ENCODE measurements around the gene COLEC12. TPM values are rescaled to one million over a fixed set of nuclear protein-coding genes. Genes with fewer than 3 reads are reported as not detected.

COLEC12 gene
- polyA plus RNA-seq, 4 donors, result 0.22 to 5.4 (median 2.0) TPM

DNA sequence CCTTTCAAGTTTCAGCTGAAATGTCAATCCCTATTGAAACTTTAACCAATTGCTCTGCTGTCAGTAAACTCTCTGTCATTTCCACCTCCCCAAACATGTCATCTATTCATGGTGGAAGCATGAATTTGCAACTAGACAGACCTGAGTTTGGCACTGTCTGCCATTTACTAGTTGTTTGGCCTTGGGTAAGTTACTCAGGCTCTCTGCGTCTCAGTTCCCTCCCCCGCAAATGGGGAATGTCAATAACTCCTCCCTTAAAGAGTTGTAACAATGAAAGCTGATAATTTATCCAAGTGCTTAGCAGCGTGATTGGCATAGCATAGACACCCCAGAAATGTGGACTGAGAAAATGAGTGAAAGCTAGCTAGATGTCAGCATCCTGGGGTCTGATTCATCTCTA is 159.4 kb downstream of the COLEC12 start:
- FAIRE-seq, result no peak
- H3K27ac ChIP-seq (ENCODE audit: low read depth in 1 of 3, low read length in 2 of 3), result no peak overlapping the region
- no peak for DNase-seq
- H3K4me1 ChIP-seq (ENCODE audit: control insufficient read depth in 3 of 3, insufficient read depth in 2 of 3, low read depth in 1 of 3, low read length in 2 of 3), result no peaks in the 10 kb centered on the region
- H3K36me3 ChIP-seq (ENCODE audit: control insufficient read depth in 3 of 3, insufficient read depth in 2 of 3, low read depth in 1 of 3, low read length in 3 of 3), result peaks cover 0 to 2% (median 0%) of the 10 kb centered on the region in 3 donors
- H3K4me3 ChIP-seq (ENCODE audit: low read depth in 1 of 3, low read length in 3 of 3), result no peak overlapping the region
- H3K27me3 ChIP-seq (ENCODE audit: control insufficient read depth in 3 of 3, insufficient read depth in 3 of 3, low read length in 3 of 3), result no peaks in the 10 kb centered on the region
- H3K9me3 ChIP-seq (ENCODE audit: control insufficient read depth in 2 of 2, insufficient read depth in 1 of 2, low read depth in 1 of 2, low read length in 1 of 2), result peaks cover 0 to 3% of the 10 kb centered on the region in 2 donors
- WGBS, 3 donors, result 50 to 75% (median 59%) methylated on average over 3 of the region's 3 CpGs

DNA sequence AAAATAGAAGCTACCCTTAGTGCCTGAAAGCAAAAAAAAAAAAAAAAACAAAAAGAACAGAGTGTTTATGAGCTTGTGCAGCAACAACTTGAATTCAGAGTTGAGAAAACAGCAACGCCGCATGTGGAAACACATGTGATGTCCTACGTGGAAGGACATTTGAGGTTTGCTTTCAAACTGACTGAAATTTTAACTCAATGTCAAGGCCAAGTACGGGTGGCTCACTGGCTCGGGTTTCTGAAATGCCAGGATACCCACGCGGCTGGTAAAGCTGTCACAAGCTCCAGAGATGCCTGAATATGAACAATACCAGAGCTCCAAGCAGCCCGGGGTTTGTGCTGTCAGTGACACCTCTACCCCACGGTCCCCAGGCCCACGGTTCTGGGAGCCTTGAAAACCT is 160.5 kb downstream of the COLEC12 start:
- peaks cover 0 to 2% (median 0%) of the 10 kb centered on the region in 3 donors for H3K36me3 ChIP-seq (ENCODE audit: control insufficient read depth in 3 of 3, insufficient read depth in 2 of 3, low read depth in 1 of 3, low read length in 3 of 3)
- FAIRE-seq (no peak), DNase-seq (no peak)
- no peaks in the 10 kb centered on the region for H3K9me3 ChIP-seq (ENCODE audit: control insufficient read depth in 2 of 2, insufficient read depth in 1 of 2, low read depth in 1 of 2, low read length in 1 of 2)
- no peak overlapping the region for H3K27ac ChIP-seq (ENCODE audit: low read depth in 1 of 3, low read length in 2 of 3)
- 76 to 85% (median 77%) methylated on average over 10 of the region's 10 CpGs for whole genome bisulfite sequencing, 3 donors
- H3K27me3 ChIP-seq (ENCODE audit: control insufficient read depth in 3 of 3, insufficient read depth in 3 of 3, low read length in 3 of 3), result no peaks in the 10 kb centered on the region
- H3K4me1 ChIP-seq (ENCODE audit: control insufficient read depth in 3 of 3, insufficient read depth in 2 of 3, low read depth in 1 of 3, low read length in 2 of 3), result no peaks in the 10 kb centered on the region
- no peak overlapping the region for H3K4me3 ChIP-seq (ENCODE audit: low read depth in 1 of 3, low read length in 3 of 3)

DNA sequence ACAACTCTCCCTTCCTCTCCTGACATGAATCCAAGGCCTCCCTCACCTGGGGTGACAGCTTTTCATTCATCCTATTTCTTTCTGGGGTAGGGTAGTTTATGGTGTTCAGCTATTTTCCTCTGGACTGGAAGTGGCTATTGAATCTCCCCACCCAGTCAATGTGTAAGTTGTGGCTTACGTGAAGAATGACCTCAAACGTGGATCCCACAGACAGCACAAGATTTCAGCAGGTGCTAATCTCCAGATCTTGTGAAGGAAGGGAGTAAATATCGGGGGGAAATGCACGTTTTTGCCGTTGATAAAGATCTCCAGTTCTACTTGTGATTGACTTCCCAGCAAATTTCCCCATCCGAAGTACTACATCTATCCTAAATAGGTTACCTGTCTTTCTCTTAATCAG is 161.3 kb downstream of the COLEC12 start:
- no peaks in the 10 kb centered on the region for H3K4me1 ChIP-seq (ENCODE audit: control insufficient read depth in 3 of 3, insufficient read depth in 2 of 3, low read depth in 1 of 3, low read length in 2 of 3)
- H3K4me3 ChIP-seq (ENCODE audit: low read depth in 1 of 3, low read length in 3 of 3), result no peak overlapping the region
- no peaks in the 10 kb centered on the region for H3K9me3 ChIP-seq (ENCODE audit: control insufficient read depth in 2 of 2, insufficient read depth in 1 of 2, low read depth in 1 of 2, low read length in 1 of 2)
- no peak overlapping the region for H3K27ac ChIP-seq (ENCODE audit: low read depth in 1 of 3, low read length in 2 of 3)
- 58 to 71% (median 69%) methylated on average over 6 of the region's 6 CpGs for WGBS, 3 donors
- H3K27me3 ChIP-seq (ENCODE audit: control insufficient read depth in 3 of 3, insufficient read depth in 3 of 3, low read length in 3 of 3), result no peaks in the 10 kb centered on the region
- DNase-seq, result no peak
- H3K36me3 ChIP-seq (ENCODE audit: control insufficient read depth in 3 of 3, insufficient read depth in 2 of 3, low read depth in 1 of 3, low read length in 3 of 3), result peaks cover 0 to 2% (median 0%) of the 10 kb centered on the region in 3 donors
- FAIRE-seq, result no peak

DNA sequence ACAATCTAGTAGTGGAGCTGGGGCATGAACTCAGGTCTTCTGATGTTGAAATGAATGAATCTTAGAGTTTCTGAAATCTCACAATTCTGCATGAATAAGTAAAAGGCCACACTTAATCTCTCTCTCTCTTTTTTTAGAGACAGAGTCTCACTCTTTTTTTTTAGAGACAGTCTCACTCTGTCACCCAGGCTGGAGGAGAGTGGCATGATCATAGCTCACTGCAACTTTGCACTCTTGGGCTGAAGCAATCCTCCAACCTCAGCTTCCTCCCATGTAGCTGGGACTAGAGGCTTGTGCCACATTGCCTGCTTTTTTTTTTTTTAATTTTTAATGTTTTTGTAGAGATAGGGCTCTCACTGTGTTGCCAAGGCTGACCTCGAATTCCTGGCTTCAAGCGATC is 163.8 kb downstream of the COLEC12 start:
- no peak for DNase-seq
- 76 to 79% (median 78%) methylated on average over 2 of the region's 2 CpGs for WGBS, 3 donors
- Histone ChIP-seq H3K9me3 (ENCODE audit: control insufficient read depth in 2 of 2, insufficient read depth in 1 of 2, low read depth in 1 of 2, low read length in 1 of 2) (no peaks in the 10 kb centered on the region), H3K4me3 (ENCODE audit: low read depth in 1 of 3, low read length in 3 of 3) (no peak overlapping the region), H3K27me3 (ENCODE audit: control insufficient read depth in 3 of 3, insufficient read depth in 3 of 3, low read length in 3 of 3) (no peaks in the 10 kb centered on the region), H3K4me1 (ENCODE audit: control insufficient read depth in 3 of 3, insufficient read depth in 2 of 3, low read depth in 1 of 3, low read length in 2 of 3) (no peaks in the 10 kb centered on the region), H3K27ac (ENCODE audit: low read depth in 1 of 3, low read length in 2 of 3) (no peak overlapping the region), H3K36me3 (ENCODE audit: control insufficient read depth in 3 of 3, insufficient read depth in 2 of 3, low read depth in 1 of 3, low read length in 3 of 3) (peaks cover 0 to 7% (median 0%) of the 10 kb centered on the region in 3 donors)
- no peak for FAIRE-seq

DNA sequence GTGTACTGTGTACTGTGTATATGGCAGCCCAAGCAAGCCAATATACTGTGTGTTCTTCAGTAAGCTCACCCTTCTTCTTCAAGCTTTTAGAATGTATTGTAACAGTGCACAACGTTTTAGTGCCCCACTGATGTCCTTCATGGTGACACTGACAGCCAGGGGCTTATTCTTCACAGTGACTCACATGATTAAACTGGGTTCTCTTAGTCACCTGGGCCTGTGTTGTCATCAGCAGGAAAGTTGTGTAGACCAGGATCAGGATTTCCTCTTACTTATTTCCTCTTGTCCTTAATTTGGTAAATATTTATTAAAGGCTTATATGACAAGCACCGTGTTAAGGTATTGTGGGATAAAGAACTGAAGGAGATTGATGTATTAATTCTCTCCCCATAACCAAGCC is 164.8 kb downstream of the COLEC12 start:
- no peak overlapping the region for H3K27ac ChIP-seq (ENCODE audit: low read depth in 1 of 3, low read length in 2 of 3)
- DNase-seq (no peak), FAIRE-seq (no peak)
- H3K4me1 ChIP-seq (ENCODE audit: control insufficient read depth in 3 of 3, insufficient read depth in 2 of 3, low read depth in 1 of 3, low read length in 2 of 3), result no peaks in the 10 kb centered on the region
- WGBS, 3 donors, result 41 to 57% (median 51%) methylated on average over 2 of the region's 2 CpGs
- no peaks in the 10 kb centered on the region for H3K9me3 ChIP-seq (ENCODE audit: control insufficient read depth in 2 of 2, insufficient read depth in 1 of 2, low read depth in 1 of 2, low read length in 1 of 2)
- H3K36me3 ChIP-seq (ENCODE audit: control insufficient read depth in 3 of 3, insufficient read depth in 2 of 3, low read depth in 1 of 3, low read length in 3 of 3), result peaks cover 0 to 7% (median 0%) of the 10 kb centered on the region in 3 donors
- no peak overlapping the region for H3K4me3 ChIP-seq (ENCODE audit: low read depth in 1 of 3, low read length in 3 of 3)
- no peaks in the 10 kb centered on the region for H3K27me3 ChIP-seq (ENCODE audit: control insufficient read depth in 3 of 3, insufficient read depth in 3 of 3, low read length in 3 of 3)

DNA sequence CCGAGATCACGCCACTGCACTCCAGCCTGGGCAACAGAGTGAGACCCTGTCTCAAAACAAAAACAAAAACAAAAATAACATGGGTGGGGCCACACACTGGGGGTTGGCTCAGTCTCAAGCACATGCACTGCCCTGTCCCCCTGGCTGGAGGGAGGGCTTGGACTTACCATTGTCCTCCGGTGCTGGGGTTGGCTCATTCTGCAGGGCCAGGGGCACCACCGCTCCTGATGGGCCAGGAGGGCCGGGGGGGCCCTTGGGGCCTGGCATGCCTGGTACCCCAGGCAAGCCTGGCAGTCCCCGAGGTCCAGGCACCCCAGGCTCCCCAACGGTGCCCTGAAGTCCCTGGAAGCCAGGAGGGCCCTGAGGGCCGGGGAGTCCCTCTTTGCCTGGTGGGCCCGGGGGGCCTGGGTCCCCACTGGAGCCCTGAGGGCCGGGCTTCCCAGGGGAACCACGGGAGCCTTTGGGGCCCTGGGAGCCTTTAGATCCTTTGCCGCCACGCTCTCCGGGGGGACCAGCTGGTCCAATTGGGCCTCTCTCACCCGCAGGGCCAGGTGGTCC is 165.8 kb downstream of the COLEC12 start:
- 74 to 92% (median 82%) methylated on average over 15 of the region's 15 CpGs for WGBS, 3 donors
- FAIRE-seq (no peak), DNase-seq (no peak)
- no peaks in the 10 kb centered on the region for H3K4me1 ChIP-seq (ENCODE audit: control insufficient read depth in 3 of 3, insufficient read depth in 2 of 3, low read depth in 1 of 3, low read length in 2 of 3)
- no peak overlapping the region for H3K27ac ChIP-seq (ENCODE audit: low read depth in 1 of 3, low read length in 2 of 3)
- no peaks in the 10 kb centered on the region for H3K27me3 ChIP-seq (ENCODE audit: control insufficient read depth in 3 of 3, insufficient read depth in 3 of 3, low read length in 3 of 3)
- H3K4me3 ChIP-seq (ENCODE audit: low read depth in 1 of 3, low read length in 3 of 3), result no peak overlapping the region
- H3K9me3 ChIP-seq (ENCODE audit: control insufficient read depth in 2 of 2, insufficient read depth in 1 of 2, low read depth in 1 of 2, low read length in 1 of 2), result no peaks in the 10 kb centered on the region
- peaks cover 0 to 8% (median 0%) of the 10 kb centered on the region in 3 donors for H3K36me3 ChIP-seq (ENCODE audit: control insufficient read depth in 3 of 3, insufficient read depth in 2 of 3, low read depth in 1 of 3, low read length in 3 of 3)

DNA sequence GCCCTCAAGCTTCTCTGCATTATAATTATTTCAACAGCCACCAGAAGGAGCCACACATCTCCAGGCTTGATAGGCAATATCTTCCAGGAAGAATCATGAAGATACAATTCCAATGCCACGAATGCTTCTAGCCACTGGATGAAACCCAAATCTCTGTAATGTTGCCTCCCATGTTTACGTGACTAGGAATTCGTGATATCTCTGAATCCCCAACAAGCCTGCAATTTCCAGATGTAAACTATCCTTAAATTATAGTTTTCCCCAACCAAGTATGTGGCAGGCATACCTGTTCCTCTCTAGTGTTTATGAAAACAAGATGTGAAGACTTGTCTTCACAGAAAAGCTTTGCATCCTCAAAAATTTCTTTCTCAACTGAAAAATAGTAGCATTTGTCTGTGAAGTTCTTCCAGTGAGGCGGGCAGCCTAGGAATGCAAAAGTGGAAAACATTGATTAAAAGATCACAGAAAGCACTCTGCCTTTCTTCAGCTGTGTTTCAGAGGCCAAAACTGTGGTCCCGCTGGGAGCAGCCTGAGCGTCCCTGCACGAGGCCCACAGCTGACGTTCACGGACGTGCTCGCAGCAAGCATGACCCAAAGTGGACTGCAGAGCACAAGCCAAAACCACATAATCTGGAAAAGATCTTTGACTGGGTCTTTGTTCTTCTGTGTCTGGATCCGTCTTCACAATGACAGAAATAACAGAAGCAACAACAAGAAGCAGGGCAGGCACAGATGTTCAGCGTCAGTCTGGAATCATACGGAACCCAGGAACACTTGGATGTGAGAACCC is 167.6 kb downstream of the COLEC12 start:
- no peaks in the 10 kb centered on the region for H3K9me3 ChIP-seq (ENCODE audit: control insufficient read depth in 2 of 2, insufficient read depth in 1 of 2, low read depth in 1 of 2, low read length in 1 of 2)
- FAIRE-seq (no peak), DNase-seq (no peak)
- H3K27me3 ChIP-seq (ENCODE audit: control insufficient read depth in 3 of 3, insufficient read depth in 3 of 3, low read length in 3 of 3), result no peaks in the 10 kb centered on the region
- peaks cover 0 to 11% (median 0%) of the 10 kb centered on the region in 3 donors for H3K36me3 ChIP-seq (ENCODE audit: control insufficient read depth in 3 of 3, insufficient read depth in 2 of 3, low read depth in 1 of 3, low read length in 3 of 3)
- no peaks in the 10 kb centered on the region for H3K4me1 ChIP-seq (ENCODE audit: control insufficient read depth in 3 of 3, insufficient read depth in 2 of 3, low read depth in 1 of 3, low read length in 2 of 3)
- H3K27ac ChIP-seq (ENCODE audit: low read depth in 1 of 3, low read length in 2 of 3), result peak overlapping the region in 2 of 3 donors; percentile 12 to 23
- WGBS, 3 donors, result 66 to 87% (median 84%) methylated on average over 14 of the region's 14 CpGs
- H3K4me3 ChIP-seq (ENCODE audit: low read depth in 1 of 3, low read length in 3 of 3), result no peak overlapping the region

DNA sequence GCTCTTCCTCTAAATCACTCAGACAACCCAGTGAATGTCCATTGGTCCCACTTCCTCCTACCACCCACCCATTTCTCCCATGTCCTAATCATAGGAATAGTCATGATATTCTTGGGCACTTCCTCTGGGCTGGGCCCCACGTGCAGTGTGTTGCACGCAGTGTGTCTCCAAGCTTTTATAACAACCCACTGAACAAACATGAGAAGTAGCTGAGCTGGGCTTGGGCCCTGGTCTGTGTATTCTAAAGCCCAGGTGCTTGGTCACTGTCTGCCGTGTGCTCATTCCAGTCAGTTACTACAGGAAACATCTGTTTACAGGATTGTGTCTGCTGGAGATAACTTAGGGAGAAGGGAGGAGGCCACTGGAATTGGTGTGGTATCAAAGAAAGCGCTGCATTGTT is 168.5 kb downstream of the COLEC12 start:
- Histone ChIP-seq H3K4me3 (ENCODE audit: low read depth in 1 of 3, low read length in 3 of 3) (no peak overlapping the region), H3K36me3 (ENCODE audit: control insufficient read depth in 3 of 3, insufficient read depth in 2 of 3, low read depth in 1 of 3, low read length in 3 of 3) (peaks cover 0 to 9% (median 0%) of the 10 kb centered on the region in 3 donors), H3K4me1 (ENCODE audit: control insufficient read depth in 3 of 3, insufficient read depth in 2 of 3, low read depth in 1 of 3, low read length in 2 of 3) (no peaks in the 10 kb centered on the region), H3K9me3 (ENCODE audit: control insufficient read depth in 2 of 2, insufficient read depth in 1 of 2, low read depth in 1 of 2, low read length in 1 of 2) (no peaks in the 10 kb centered on the region), H3K27me3 (ENCODE audit: control insufficient read depth in 3 of 3, insufficient read depth in 3 of 3, low read length in 3 of 3) (no peaks in the 10 kb centered on the region), H3K27ac (ENCODE audit: low read depth in 1 of 3, low read length in 2 of 3) (no peak overlapping the region)
- FAIRE-seq (no peak), DNase-seq (no peak)
- WGBS, 3 donors, result 50 to 60% (median 52%) methylated on average over 4 of the region's 4 CpGs

All from small intestine (tissue), 7 donors.